GM15510 (cell line): Measurements from ENCODE around the gene ALKAL2.

ENCODE experiments used
- POLR2A ChIP-seq: IDR thresholded peaks from 3 replicates; pipeline ENCODE4 v1.6.1; 2011; ENCODE audit warnings: borderline replicate concordance; ENCODE audit not compliant: insufficient read length; ENCODE audit errors: extremely low read depth

The ALKAL2 gene

GRCh38 chr2:282371-283263, 5.3 kb downstream of the ALKAL2 start:
- TF ChIP-seq POLR2A, result no peak

- no peak for TF ChIP-seq POLR2A
These were observed 6.5 kb downstream of the ALKAL2 start for GRCh38 chr2:281381-281780.

GRCh38 chr2:280650-281110, 7.2 kb downstream of the ALKAL2 start:
- no peak for TF ChIP-seq POLR2A

GRCh38 chr2:279956-280649, 7.8 kb downstream of the ALKAL2 start:
- no peak for TF ChIP-seq POLR2A

GRCh38 chr2:279366-279765, 8.5 kb downstream of the ALKAL2 start:
- TF ChIP-seq POLR2A, result no peak

GRCh38 chr2:278927-279320, 9.0 kb downstream of the ALKAL2 start:
- no peak for TF ChIP-seq POLR2A

- TF ChIP-seq POLR2A, result no peak
These were observed 9.5 kb downstream of the ALKAL2 start for GRCh38 chr2:278312-278926.

GRCh38 chr2:275466-275865, 12.4 kb downstream of the ALKAL2 start:
- TF ChIP-seq POLR2A, result no peak

- no peak for TF ChIP-seq POLR2A
These were observed 13.4 kb downstream of the ALKAL2 start for GRCh38 chr2:274503-274902.

- no peak for TF ChIP-seq POLR2A
These were observed 14.6 kb downstream of the ALKAL2 start for GRCh38 chr2:273333-273732.

GRCh38 chr2:271917-272316, 16.0 kb downstream of the ALKAL2 start:
- TF ChIP-seq POLR2A, result no peak

GRCh38 chr2:270861-271260, 17.0 kb downstream of the ALKAL2 start:
- TF ChIP-seq POLR2A, result no peak

- TF ChIP-seq POLR2A, result no peak
These were observed 18.4 kb downstream of the ALKAL2 start for GRCh38 chr2:269356-270030.

- no peak for TF ChIP-seq POLR2A
These were observed 19.6 kb downstream of the ALKAL2 start for GRCh38 chr2:268323-268722.

- peak; percentile 92 for TF ChIP-seq POLR2A
These were observed 23.1 kb downstream of the ALKAL2 start, which contains the start of gene ACP1 for GRCh38 chr2:264493-265468. ACP1 (plus strand) TSS chr2:264947; CDS start chr2:264965, 18 bp downstream.
